GM18498 (cell line): ENCODE results near the gene FN1.

Experiments used
- ATAC-seq: cut with Tn5 transposase; IDR thresholded peaks from one replicate; pipeline ENCODE4 v1.9.1; 2021; ENCODE audit warnings: mild to moderate bottlenecking, moderate library complexity; ENCODE audit not compliant: unreplicated experiment

FN1 gene

DNA sequence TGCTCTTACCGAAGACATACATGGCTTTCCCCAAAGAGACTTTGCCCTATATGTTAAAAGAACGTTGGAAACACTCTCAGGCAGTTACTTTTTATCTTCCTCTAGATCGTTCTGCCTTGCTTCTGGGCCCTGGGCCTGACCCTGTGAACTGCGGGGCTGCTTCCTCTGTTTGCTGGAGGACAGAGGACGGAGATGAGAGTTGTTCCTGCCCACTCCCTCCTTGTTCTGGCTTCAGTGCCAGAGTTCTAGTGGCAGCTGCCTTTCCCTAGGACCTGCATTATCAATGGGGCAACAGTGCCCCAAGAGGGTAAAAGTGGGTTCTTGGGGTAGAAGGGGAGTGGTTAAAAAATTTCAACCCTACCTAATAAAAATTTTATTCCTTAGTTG lies 6.5 kb upstream of the FN1 start:
- ATAC-seq: no peak

DNA sequence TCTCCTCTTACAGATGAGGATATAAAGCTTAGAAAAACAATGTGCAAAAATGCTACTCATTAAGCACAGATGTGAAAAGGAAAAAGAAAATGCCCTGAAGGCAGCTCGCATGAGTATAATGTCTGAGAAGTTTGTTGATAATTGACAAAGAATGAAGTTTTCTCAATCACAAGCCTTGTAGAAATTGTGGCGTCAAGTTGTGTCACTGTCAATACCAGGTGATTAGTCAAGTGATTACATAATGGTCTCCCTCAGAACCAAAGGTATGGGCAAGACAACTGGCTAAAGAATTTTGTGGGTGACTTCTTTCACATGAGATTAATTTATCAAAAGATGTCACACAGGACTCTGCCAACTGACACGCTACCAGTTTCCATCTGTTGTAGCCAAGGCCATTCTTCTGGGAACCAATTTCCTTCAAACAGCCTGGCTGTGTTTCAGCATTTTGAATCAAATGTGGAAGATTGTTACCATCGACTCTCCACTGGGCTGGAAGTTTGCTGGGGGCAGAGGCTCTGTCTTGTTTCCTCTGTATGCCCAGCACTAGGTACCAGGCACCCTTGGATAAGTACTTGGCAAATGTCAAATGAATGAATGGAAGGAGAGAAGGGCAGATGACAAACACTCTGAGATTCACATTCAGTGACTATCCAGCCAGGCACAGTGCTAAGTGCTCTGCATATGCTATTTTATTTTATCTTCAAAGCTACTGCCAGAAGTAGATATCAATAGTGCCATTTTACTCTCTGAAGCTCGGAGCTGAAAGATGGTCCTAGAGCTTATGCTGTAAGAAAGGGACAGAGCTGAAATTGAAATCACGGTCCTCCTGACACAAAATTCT lies 5.9 kb upstream of the FN1 start:
- no peak for ATAC-seq

DNA sequence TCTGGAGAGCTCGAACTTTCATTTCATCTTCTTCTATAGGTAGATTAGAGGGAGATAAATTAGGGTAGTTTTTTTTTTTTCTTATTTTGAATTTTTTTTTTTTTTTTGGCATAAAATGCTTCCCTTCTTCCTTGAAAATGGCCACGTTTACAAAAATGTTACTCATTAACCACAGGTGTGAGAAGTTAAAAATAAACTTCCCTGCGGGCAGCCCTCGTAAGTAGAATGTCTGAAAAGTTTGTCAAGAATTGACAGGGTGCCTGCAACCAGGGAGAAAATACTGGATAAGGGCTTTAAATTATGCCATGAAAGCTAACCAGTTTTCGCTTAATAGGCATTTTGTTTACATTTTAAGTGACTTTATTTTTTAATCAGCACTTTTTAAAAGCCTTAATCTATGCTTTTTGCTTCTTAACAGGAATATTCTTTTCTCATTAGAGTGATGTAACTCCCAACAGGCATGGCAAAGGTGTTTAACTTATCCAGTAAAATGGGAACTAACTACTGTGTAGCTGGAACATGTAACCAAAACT lies 4.2 kb upstream of the FN1 start:
- ATAC-seq: no peak

DNA sequence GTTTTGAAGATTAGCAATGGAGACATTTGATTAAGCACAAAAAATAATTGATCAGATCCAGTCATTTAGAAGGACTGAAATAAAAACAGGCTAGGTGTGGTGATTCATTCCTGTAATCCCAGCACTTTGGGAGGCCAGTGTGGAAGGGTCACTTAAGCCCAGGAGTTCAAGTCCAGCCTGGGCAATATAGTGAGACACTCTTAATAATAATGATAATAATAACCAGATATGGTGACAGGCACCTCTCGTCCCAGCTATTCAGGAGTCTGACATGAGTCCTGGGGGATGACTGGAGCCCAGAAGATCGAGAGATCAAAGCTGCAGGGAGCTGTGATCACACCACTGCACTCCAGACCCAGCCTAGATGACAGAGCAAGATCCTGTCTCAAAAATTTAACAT lies 3.5 kb upstream of the FN1 start:
- no peak for ATAC-seq

- no peak for ATAC-seq
Observed at GRCh38 chr2:215437614-215438013, 1.7 kb upstream of the FN1 start.

- ATAC-seq: peak; percentile 28
Observed at GRCh38 chr2:215436705-215437565, 1.1 kb upstream of the FN1 start.

GRCh38 chr2:215435280-215435869 lies 493 bp downstream of the FN1 start:
- peak; percentile 45 for ATAC-seq

GRCh38 chr2:215434447-215435279 lies 1.2 kb downstream of the FN1 start:
- ATAC-seq: no peak

DNA sequence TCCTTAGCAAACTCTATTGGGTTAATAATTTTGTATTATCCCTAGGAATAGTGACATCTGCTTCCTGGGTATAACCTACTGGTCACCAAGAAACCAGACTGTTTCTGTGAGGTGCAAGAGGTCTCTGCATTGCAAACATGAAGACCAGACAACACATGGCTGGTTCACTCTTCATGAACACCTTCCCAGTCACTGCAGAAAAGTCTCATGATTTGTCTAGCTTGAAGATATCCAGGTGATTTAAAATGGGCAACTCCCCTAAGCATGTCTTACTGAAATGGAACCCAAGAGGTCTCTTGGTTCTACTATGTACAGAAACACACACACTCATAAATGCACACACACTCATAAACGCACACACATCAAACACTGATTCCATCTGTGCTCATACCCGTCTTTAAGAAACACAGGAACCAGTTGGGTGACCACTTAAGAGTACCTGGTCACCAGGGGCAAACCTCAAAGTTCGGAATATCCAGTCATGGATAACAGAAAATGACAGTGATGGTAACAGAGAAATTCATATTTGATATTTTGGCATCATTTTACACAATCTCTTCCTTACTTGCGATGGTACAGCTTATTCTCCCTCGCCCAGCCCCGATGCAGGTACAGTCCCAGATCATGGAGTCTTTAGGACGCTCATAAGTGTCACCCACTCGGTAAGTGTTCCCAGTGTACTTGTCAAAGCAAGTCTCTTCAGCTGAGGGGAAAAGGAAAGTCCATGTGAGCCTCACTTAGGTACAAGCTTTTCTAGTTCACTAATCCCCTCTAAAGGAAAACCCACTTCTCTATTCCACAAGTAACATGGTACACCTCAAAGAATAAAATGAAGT lies 2.9 kb downstream of the FN1 start:
- no peak for ATAC-seq

GRCh38 chr2:215431778-215432758 lies 3.8 kb downstream of the FN1 start:
- no peak for ATAC-seq

DNA sequence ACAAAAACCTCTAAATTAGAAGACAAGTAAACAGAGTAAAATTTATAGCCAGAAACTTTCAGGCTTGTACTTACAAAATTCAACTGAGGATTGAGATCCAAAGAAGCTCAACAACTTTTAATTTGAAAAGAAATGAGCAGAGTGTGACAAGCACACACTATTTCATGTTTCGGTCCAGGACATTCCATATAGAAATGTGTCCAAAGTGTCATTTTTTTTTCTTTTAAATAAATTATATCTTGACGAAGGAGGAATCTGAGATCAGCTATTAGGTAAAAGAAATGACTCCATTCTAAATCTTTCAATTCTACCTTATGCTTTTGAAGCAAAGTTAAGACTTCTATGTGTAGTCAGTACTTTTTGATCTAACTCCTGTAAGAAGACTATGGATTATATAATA lies 4.6 kb downstream of the FN1 start:
- ATAC-seq: no peak

GRCh38 chr2:215430528-215431187 lies 5.2 kb downstream of the FN1 start:
- no peak for ATAC-seq

GRCh38 chr2:215429424-215429823 lies 6.4 kb downstream of the FN1 start:
- ATAC-seq: no peak

DNA sequence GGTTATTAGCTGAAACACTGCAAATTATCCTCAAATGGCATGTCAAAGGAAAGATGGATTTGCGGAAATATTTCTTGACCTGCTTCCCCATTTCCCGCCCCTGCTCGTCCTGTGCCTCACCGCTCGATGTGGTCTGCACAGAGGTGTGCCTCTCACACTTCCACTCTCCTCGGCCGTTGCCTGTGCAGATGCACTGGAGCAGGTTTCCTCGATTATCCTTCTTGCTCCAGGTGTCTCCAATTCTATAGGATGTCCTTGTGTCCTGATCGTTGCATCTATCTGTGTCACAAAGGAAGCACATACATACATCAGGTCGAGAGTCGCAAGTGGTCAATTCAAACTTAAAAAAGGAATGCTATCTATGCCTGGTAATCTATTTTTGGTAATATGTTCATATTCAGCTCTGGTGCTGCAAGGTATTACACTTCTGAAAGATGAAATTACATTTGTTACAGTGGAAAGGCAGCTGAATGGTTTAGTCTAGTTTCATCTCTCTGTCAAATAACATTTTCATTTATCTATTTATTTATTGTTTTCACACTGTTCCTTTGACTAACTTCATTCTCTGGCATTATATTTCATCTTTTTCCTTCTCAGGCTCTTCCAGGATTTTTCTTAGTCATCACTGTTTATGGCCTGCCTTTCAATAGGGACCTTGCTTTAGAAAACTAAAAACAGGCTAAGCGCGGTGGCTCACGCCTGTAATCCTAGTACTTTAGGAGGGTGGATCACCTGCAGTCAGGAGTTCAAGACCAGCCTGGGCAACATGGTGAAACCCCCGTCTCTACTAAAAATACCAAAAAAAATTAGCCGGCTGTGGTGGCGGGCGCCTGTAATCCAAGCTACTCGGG lies 7.6 kb downstream of the FN1 start:
- no peak for ATAC-seq

DNA sequence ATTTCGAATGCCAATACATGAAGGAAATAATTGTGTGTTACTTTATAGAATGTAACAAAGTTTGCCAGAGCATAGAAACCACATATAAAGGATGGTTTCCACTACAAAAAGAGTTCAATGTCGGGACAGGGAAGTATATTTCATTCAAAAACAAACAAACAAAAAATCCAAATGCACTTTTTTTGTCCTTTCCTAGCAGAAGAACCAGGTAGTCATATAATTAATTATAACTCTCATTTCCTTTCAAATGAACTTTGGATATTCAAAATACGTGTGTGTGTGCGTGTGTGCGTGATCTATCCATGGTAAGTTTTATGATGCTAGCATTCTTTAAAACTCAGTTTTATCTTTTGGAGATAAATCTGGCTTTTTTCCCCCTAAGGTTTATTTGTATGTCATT lies 8.3 kb downstream of the FN1 start:
- ATAC-seq: no peak

DNA sequence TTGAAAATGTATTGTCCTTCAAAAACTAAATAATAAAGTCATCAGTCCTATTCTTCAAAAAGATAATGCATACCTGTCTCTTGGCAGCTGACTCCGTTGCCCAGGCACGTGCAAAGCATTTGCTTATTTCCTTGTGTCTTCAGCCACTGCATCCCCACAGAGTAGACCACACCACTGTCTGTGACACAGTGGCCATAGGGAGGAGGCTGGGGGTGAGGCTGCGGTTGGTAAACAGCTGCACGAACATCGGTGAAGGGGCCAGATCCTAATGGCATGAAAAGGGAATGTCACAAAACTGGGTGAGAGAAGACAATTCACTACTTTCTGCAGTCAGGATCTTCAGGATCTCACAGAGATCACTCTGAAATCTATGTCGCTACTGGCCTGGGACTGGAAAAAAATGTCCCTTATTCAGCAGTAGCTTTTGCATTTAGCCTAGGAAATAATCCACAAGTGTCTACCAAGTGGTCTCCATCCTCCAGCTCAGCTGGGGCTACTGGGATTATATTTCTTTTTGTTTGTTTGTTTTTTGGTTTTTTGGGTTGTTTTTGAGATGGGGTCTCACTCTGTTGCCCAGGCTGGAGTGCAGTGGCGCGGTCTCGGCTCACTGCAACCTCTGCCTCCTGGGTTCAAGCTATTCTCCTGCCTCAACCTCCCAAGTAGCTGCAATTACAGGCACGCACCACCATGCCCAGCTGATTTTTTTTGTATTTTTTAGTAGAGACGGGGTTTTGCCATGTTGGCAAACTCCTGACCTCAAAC lies 10.7 kb downstream of the FN1 start:
- no peak for ATAC-seq
